Kidney epithelial cell (primary cell): Measurements from ENCODE around the gene SMG7. TPM values are rescaled to one million over a fixed set of nuclear protein-coding genes. Genes with fewer than 3 reads are reported as not detected.
A peak's percentile ranks its signal among the peaks of the same experiment; 100 is the strongest.
"Not testable (repeated sequence)": the region's sequence is repeated elsewhere in the genome, so short reads cannot be mapped to it uniquely, and the experiment has no call there.

Experiments used
- DNase-seq: peaks from one replicate; pipeline ENCODE4 v3.0.0-alpha.2; 2010; ENCODE audit warnings: low read depth
- H3K27me3 ChIP-seq: 2 replicates; pipeline ENCODE4 v1.6.0; 2011; ENCODE audit warnings: low read length; ENCODE audit not compliant: control insufficient read depth, insufficient read depth
- H3K36me3 ChIP-seq: 2 replicates; pipeline ENCODE4 v1.5.1; 2011; ENCODE audit warnings: low read length; ENCODE audit not compliant: control insufficient read depth, insufficient read depth
- H3K4me3 ChIP-seq: 2 replicates; pipeline ENCODE4 v1.5.1; 2011; ENCODE audit warnings: low read depth, mild to moderate bottlenecking, control low read depth, low read length
- CTCF ChIP-seq: IDR thresholded peaks from 2 replicates; pipeline ENCODE4 v1.5.1; 2011; ENCODE audit warnings: mild to moderate bottlenecking, moderate library complexity, low read length, control low read depth, inconsistent platforms; ENCODE audit not compliant: insufficient read depth, poor library complexity, severe bottlenecking
- total RNA-seq: library from RNA; depleted of rRNA; stranded (reverse); fragments of >200 nt; gene quantifications from 2 replicates; pipeline ENCODE4 v1.2.3, GENCODE V29; 2015

SMG7 gene
- total RNA-seq: 54.3 and 62.2 TPM in 2 replicates

GRCh38 chr1:183472488-183473216 lies at the start of gene SMG7:
SMG7 (plus strand) TSS chr1:183472499; CDS start chr1:183472621, 122 bp downstream.
- TF ChIP-seq CTCF: peak; percentile 14
- Histone ChIP-seq H3K36me3 (no peaks in the 10 kb centered on the region), H3K27me3 (no peaks in the 10 kb centered on the region), H3K4me3 (peak within 1 kb of the TSS; percentile 70)
- DNase-seq: no peak

- no peak for DNase-seq
- Histone ChIP-seq H3K27me3 (peaks cover 9% of the 10 kb centered on the region), H3K36me3 (no peaks in the 10 kb centered on the region), H3K4me3 (no peak overlapping the region)
- TF ChIP-seq CTCF: no peak
Observed at GRCh38 chr1:183423541-183423940, 48.8 kb upstream of the SMG7 start.

- no peak for TF ChIP-seq CTCF
- H3K27me3 ChIP-seq: peaks cover under 1% of the 10 kb centered on the region
- no peaks in the 10 kb centered on the region for H3K36me3 ChIP-seq
- no peak overlapping the region for H3K4me3 ChIP-seq
- DNase-seq: no peak
Observed at GRCh38 chr1:183424691-183425090, 47.6 kb upstream of the SMG7 start.

GRCh38 chr1:183427591-183427990 lies 44.7 kb upstream of the SMG7 start:
- not testable (repeated sequence) for DNase-seq, H3K4me3 ChIP-seq

GRCh38 chr1:183431840-183432547 lies 40.3 kb upstream of the SMG7 start:
- Histone ChIP-seq H3K36me3 (no peaks in the 10 kb centered on the region), H3K27me3 (peaks cover 2% of the 10 kb centered on the region), H3K4me3 (no peak overlapping the region)
- TF ChIP-seq CTCF: no peak
- no peak for DNase-seq

More at GRCh38 chr1:183427591-183427990, 44.7 kb upstream of the SMG7 start:
- H3K27me3 ChIP-seq, H3K36me3 ChIP-seq: not testable (repeated sequence)

- TF ChIP-seq CTCF: no peak
- Histone ChIP-seq H3K27me3 (peaks cover 2% of the 10 kb centered on the region), H3K4me3 (no peak overlapping the region), H3K36me3 (no peaks in the 10 kb centered on the region)
- no peak for DNase-seq
Observed at GRCh38 chr1:183432548-183432875, 39.8 kb upstream of the SMG7 start.
